ENCODE results near the gene MANSC1. TPM values are rescaled to one million over a fixed set of nuclear protein-coding genes. Genes with fewer than 3 reads are reported as not detected.
A peak's percentile ranks its signal among the peaks of the same experiment; 100 is the strongest.

The MANSC1 gene
- total and polyA plus RNA-seq, 9 of the 15 experiments (the other 6 are each of a cell fraction or from before 2014, with no cell fraction given), result 0.76 to 8.6 (median 3.1) TPM

DNA sequence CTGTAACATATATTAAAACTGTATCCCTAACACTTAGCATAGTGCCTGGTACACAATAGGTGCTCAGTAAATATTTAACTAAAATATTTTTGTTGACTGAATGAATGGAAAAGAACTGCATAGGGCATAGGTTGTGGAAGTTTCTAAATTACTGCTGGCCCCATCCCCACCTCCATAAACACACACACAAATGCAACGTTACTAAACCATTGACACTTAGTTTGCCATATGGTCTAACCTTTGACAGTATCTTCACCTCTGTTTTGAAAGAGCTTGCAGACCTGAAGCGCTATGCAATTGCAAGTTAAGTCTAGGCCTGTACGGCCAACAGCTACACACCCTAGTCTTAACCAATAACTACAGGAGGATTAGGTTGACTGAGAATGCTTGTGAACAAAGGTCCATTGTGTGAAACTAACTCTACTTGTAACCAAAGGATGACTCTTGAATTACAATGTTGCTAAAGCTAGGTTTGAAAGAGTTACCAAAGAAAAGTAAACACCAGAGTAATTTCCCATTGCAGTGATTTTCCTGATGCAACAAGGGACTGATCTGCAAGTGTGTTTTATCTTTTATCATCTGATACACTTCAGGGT is 924 bp upstream of the MANSC1 start:
- 56% methylated on average over 1 of the region's 3 CpGs for whole genome bisulfite sequencing (ENCODE audit: insufficient coverage, low coverage, missing lambda C conversion rate)
- H4K20me1 ChIP-seq (replicated peaks; ENCODE audit: control insufficient read depth, insufficient read depth, low read length), result no peaks in the 10 kb centered on the region
- FAIRE-seq, result no peak
- peaks cover 18 to 25% of the 10 kb centered on the region in 2 experiments; a peak in 4 of 5 replicates for H3K4me1 ChIP-seq (replicated peaks in 1 of 2; ENCODE audit: control insufficient read depth in 2 of 2, insufficient read depth in 2 of 2, low read length in 2 of 2)
- no TSS peak for BruUV-seq (replicated peaks)
- no peak for TF ChIP-seq EZH2 (IDR thresholded peaks at IDR 0.05; ENCODE audit: borderline replicate concordance, low read depth, low read length)
- no peak for TF ChIP-seq ELK3 (CRISPR knock-in tag; IDR thresholded peaks at IDR 0.05)
- 0 out of 2 replicates have a peak, but pooled peaks have one; percentile 42 for TF ChIP-seq HMBOX1 (IDR thresholded peaks at IDR 0.05)
- TF ChIP-seq, protein P1, sequence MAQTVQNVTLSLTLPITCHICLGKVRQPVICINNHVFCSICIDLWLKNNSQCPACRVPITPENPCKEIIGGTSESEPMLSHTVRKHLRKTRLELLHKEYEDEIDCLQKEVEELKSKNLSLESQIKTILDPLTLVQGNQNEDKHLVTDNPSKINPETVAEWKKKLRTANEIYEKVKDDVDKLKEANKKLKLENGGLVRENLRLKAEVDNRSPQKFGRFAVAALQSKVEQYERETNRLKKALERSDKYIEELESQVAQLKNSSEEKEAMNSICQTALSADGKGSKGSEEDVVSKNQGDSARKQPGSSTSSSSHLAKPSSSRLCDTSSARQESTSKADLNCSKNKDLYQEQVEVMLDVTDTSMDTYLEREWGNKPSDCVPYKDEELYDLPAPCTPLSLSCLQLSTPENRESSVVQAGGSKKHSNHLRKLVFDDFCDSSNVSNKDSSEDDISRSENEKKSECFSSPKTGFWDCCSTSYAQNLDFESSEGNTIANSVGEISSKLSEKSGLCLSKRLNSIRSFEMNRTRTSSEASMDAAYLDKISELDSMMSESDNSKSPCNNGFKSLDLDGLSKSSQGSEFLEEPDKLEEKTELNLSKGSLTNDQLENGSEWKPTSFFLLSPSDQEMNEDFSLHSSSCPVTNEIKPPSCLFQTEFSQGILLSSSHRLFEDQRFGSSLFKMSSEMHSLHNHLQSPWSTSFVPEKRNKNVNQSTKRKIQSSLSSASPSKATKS (CRISPR knock-in tag; IDR thresholded peaks at IDR 0.05), result no peak
- POLR2A ChIA-PET, result interaction anchor here (1.1 to 1.5 kb wide), 2 partner anchors 16 to 375 kb away, joined by 3 read pairs; no protein-coding TSS in a partner anchor
- H2AFZ ChIP-seq (ENCODE audit: low read depth, low read length), result peak overlapping the region; percentile 95; the same call in 1 of the 2 replicates
- CTCF ChIA-PET (ENCODE audit: low intra/inter-chr PET ratio), result no interaction called here
- no peaks in the 10 kb centered on the region for H3K27me3 ChIP-seq (ENCODE audit: control insufficient read depth in 2 of 2, insufficient read depth in 2 of 2, low read length in 2 of 2)
- 0 out of 2 replicates have a peak, but pooled peaks cover 2% of the 10 kb centered on the region for H3K9me3 ChIP-seq (replicated peaks; ENCODE audit: control insufficient read depth, insufficient read depth, low read depth, low read length)
- no peak for ATAC-seq
- intact Hi-C loops (cut with micrococcal nuclease), result loop anchor here (10.0 kb wide), 1 partner anchor 364 kb away; the partner anchor contains the start of gene CDKN1B
- H3K9ac ChIP-seq (ENCODE audit: insufficient read depth in 1 of 2, low read depth in 2 of 2, low read length in 2 of 2), result no peak overlapping the region
- H3K4me2 ChIP-seq (ENCODE audit: insufficient read depth, low read length), result peak overlapping the region; percentile 80; the same call in 1 of the 2 replicates
- H3K36me3 ChIP-seq (ENCODE audit: control insufficient read depth, insufficient read depth, low read length), result no peaks in the 10 kb centered on the region; the same call in 2 of the 3 replicates
- H3K4me3 ChIP-seq, result no peak overlapping the region; the same call in 1 of the 2 replicates
- peaks cover 15% of the 10 kb centered on the region; the same call in 2 of the 3 replicates for H3K79me2 ChIP-seq (ENCODE audit: control insufficient read depth, insufficient read depth, low read length)
- no peak overlapping the region; the same call in 2 of the 3 replicates for H3K27ac ChIP-seq (ENCODE audit: extremely low read depth, low read depth, low read length)
- no peaks in the 10 kb centered on the region for H3K9me1 ChIP-seq (ENCODE audit: control insufficient read depth, insufficient read depth, low read length)
- in situ Hi-C loops (cut with MboI), result no loop called here
- peak in 1 of 4 experiments; percentile 14 for DNase-seq (ENCODE audit: extremely low read depth in 1 of 4, low spot score in 3 of 4)

All from K562 (cell line).